NT2/D1 (cell line): ENCODE data around the gene HUNK.

Experiments
- SUZ12 ChIP-seq: IDR thresholded peaks from 2 replicates; pipeline ENCODE4 v1.6.1; 2011; ENCODE audit not compliant: insufficient read length, insufficient read depth; ENCODE audit errors: extremely low read depth
- YY1 ChIP-seq: IDR thresholded peaks from 2 replicates; pipeline ENCODE4 v1.6.1; 2011; ENCODE audit not compliant: insufficient read length, insufficient read depth
- ZNF274 ChIP-seq: IDR thresholded peaks from 2 replicates; pipeline ENCODE4 v1.6.1; 2011; ENCODE audit warnings: mild to moderate bottlenecking, low read depth, low read length

DNA sequence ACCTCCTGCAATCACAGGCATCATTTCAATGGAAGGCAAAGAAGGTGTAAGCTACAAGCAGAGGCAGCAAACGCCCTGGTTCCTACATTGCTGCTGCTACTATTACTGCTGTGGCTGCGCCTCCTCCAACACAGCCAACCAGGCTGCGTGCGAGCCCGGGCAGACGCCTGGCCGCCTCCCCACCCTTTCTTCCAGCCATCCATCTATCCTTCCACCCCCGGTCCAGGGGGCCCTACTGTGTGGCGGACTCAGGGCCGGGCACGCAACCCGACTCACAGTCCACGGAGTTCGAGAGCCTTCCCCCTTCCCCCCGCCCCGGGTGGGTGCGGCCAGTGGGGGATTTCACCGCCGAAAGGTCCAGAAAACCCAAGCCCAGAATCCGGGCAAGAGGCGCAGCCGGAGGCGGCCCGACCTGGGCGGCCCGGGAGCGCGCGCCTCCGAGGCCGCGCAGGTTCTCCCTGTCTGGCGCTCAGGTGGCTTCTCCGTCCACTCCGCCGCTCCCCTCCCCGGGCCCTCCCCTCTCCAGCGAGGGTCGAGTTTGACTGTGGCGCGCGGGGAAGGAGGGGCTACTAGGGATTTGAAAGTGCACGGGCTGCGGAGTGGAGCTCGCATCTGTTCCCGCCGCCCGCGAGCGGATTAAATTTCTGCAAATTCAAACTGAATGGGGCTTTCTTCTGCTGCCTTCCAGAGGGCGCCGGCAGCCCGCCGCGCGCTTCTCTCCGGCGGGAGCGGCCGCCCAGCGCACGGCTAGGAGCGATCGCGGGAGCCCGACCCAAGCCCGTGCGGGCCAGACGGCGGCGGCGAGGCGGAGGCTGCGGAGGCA is at the start of gene HUNK:
- no peak for TF ChIP-seq ZNF274
- TF ChIP-seq SUZ12: no peak
- TF ChIP-seq YY1: no peak
